ENCODE results near the gene CFAP46.
"Not testable (repeated sequence)": the region's sequence is repeated elsewhere in the genome, so short reads cannot be mapped to it uniquely, and the experiment has no call there.

Gene CFAP46

GRCh38 chr10:132809232-132810140, 132.9 kb downstream of the CFAP46 start:
- DNase-seq (ENCODE audit: low read depth, low spot score), result no peak

GRCh38 chr10:132808383-132809231, 133.8 kb downstream of the CFAP46 start:
- no peak for DNase-seq (ENCODE audit: low read depth, low spot score)

GRCh38 chr10:132807621-132808049, 134.7 kb downstream of the CFAP46 start:
- no peak for DNase-seq (ENCODE audit: low read depth, low spot score)

GRCh38 chr10:132806561-132807003, 135.8 kb downstream of the CFAP46 start:
- DNase-seq (ENCODE audit: low read depth, low spot score), result no peak

DNA sequence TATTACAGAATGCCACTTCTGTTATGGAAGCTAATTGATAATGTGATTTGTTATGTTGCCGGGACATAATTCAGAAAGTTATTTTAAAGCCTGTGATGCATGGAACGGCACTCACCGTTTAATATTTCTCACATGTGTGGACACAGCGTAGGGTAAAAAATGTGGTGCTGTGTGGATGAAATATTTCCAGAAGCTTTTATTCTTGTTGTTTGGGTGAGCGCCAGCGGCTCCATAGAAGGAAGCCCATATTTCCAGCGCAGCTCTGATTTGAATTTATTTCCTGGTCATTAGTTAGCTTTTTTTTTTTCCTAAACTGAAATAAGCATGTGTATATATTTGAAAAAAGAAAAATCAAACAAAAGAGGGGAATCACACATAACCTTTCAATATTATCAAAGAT, 136.3 kb downstream of the CFAP46 start:
- DNase-seq (ENCODE audit: low read depth, low spot score), result no peak

DNA sequence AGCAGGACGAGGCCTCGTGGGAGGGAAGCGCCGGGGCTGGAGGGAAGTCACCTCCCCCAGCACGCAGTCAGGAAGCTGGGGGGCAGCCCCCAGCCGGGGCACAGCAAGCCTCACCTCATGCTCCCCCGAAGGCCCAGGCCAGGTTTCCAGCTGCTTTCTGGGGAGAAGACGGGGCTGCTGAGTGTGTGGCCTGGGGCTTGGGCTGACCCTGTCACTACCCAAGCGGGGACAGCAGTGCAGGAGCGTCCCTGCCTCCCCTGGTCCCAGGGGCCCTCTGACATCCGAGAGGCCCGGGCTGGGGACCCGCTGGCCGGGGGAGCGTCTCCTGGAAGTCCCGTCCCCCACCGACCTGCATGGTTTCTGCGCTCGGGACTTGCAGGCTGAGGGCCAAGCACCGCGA, 136.8 kb downstream of the CFAP46 start:
- no peak for DNase-seq (ENCODE audit: low read depth, low spot score)

DNA sequence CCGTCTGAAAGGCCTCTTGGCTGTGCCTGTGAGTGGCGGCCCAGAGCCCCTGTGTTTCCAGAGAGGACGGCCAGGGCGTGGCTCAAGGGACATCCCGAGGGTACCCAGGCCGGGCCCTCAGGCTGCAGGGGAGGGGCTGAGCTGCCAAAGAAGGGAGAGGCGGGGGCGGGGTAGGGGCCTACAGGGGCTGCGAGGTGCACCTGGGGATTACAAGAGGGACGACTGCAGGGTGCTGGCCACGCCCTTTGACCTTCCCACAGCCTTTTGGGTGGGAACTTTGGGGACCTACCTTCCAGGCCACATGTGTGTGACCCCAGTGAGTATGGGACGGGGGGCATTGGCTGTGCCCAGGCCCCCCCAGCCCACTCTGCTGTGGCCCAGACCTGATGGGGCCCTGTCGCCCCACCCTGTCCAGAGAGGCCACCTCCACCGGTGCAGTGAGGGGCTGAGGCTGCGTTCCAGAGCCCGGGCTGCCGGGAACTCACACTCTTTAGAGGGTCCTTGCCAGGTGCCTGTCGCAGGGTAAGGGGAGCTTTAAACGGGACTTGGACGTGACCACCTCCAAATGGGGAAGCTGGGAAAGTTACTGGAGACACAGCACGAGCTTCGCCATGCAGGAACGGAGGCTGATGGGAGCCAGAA, 137.5 kb downstream of the CFAP46 start:
- no peak for DNase-seq (ENCODE audit: low read depth, low spot score)

- no peak for DNase-seq (ENCODE audit: low read depth, low spot score)
Observed at GRCh38 chr10:132804287-132804686, 138.1 kb downstream of the CFAP46 start.

GRCh38 chr10:132803416-132804210, 138.8 kb downstream of the CFAP46 start:
- no peak for DNase-seq (ENCODE audit: low read depth, low spot score)

GRCh38 chr10:132802694-132803320, 139.6 kb downstream of the CFAP46 start:
- no peak for DNase-seq (ENCODE audit: low read depth, low spot score)

- no peak for DNase-seq (ENCODE audit: low read depth, low spot score)
Observed at GRCh38 chr10:132802048-132802447, 140.3 kb downstream of the CFAP46 start.

DNA sequence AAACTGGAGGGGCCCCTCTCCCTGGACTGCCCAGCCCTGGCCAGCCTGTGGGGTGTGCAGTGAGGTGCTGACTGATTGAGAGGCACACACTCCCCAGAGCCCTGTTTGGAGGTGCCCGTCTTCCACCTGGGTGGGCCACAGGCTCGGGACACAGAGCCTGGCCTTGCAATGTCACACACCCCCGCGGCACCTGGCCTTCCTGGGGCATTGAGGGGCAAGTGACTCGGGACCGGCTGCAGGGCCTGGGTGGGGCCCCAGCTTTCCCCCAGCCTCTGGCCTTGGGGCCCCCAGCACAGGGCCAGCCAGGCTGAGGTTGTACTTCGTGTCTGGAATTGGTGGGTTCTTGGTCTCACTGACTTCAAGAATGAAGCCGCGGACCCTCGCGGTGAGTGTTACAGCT, 142.5 kb downstream of the CFAP46 start:
- no peak for DNase-seq (ENCODE audit: low read depth, low spot score)

DNA sequence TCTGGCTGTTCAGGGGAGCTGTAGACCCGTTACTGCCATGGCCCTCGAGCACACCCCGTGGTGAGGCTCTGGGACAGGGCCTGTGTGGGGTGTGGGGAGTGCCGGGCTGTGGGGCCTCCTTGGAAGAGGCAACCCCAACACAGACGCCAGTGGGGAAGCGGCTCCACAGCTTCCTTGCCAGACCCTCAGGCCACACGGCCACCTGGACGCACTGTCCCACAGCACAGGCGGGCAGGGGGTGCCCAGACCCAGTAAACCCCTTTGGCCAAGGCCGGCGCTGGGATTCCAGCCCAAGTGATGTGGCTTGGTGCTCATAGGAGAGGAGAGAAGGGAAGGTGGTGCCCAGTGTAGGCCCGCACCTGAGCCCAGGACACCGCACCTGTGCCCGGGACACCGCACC, 143.5 kb downstream of the CFAP46 start:
- DNase-seq (ENCODE audit: low read depth, low spot score), result no peak

- no peak for DNase-seq (ENCODE audit: low read depth, low spot score)
Observed at GRCh38 chr10:132798403-132798802, 144.0 kb downstream of the CFAP46 start.

DNA sequence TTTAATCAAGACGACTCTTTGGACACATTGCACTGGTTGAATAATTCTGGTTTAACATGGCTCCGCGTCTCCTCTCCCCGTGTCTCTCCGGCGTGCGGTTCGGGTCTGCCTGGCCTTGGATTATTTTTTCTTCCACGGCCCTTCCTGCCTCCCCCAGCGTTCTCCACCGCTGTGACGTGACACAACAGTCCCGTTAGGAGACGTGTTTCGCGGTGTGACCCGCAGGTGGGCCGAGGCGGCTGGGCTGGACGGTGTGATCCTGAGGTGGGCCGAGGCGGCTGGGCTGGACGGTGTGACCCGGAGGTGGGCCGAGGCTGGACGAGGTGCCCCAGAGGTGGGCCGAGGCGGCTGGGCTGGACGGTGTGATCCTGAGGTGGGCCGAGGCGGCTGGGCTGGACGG, 144.4 kb downstream of the CFAP46 start:
- DNase-seq (ENCODE audit: low read depth, low spot score), result not testable (repeated sequence)

- no peak for DNase-seq (ENCODE audit: low read depth, low spot score)
Observed at GRCh38 chr10:132796846-132797245, 145.5 kb downstream of the CFAP46 start.

DNA sequence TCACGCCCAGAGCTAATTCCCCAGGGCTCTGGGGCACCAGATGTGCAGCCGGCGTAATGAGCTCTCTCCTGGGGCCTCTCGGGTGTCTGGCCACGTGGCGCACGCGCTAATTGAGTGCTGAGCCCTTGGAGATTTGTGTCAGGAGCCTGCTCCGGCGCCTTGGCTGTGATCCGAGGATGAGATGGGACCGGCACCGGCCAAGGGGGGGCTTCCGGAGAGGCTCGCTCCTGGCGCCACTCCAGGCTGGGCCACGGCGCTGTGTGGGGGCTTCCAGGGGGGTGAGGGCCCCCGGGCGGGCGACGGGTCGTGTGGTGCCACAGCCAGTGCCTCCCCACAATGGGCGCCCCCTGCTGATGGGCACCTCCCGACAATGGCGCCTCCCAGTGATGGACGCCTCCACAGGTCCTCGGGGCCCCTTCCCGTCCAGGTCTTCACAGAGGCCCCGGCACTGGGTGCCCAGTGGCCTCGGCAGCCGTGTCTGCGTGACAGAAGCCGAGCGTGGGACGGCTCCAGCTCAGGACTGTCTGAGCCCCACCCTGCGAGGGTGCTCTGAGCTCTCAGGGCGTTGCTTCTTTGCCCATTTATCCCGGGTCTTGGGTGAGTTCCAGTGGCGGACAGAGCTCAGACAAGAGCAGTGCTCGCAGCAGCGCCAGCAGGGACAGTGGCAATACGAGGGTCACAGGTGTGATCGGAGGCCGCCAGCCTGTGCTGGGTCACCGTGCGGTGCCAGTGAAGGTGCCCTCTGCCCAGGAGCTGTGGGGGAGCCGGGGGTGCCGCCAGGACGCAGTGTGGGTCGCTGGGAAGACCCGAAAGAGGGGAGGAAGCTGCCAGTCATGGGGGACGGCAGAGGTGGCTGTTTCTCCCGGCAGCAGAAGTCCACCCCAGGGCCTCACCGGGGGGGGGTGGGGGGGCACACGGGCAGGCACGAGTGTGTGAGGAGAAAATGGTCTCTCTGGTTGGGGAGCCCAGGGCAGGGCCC, 148.2 kb downstream of the CFAP46 start:
- DNase-seq (ENCODE audit: low read depth, low spot score), result no peak

GRCh38 chr10:132793213-132793612, 149.2 kb downstream of the CFAP46 start:
- DNase-seq (ENCODE audit: low read depth, low spot score), result no peak

GRCh38 chr10:132792796-132793195, 149.6 kb downstream of the CFAP46 start:
- DNase-seq (ENCODE audit: low read depth, low spot score), result no peak

Measured in brain pericyte (primary cell).